Measurements from ENCODE around the gene URB1. TPM values are rescaled to one million over a fixed set of nuclear protein-coding genes. Genes with fewer than 3 reads are reported as not detected.
A peak's percentile ranks its signal among the peaks of the same experiment; 100 is the strongest.
"Not testable (repeated sequence)": the region's sequence is repeated elsewhere in the genome, so short reads cannot be mapped to it uniquely, and the experiment has no call there.

Gene URB1
- total RNA-seq, 1 experiment from 2014 or later, result 13.9 TPM

DNA sequence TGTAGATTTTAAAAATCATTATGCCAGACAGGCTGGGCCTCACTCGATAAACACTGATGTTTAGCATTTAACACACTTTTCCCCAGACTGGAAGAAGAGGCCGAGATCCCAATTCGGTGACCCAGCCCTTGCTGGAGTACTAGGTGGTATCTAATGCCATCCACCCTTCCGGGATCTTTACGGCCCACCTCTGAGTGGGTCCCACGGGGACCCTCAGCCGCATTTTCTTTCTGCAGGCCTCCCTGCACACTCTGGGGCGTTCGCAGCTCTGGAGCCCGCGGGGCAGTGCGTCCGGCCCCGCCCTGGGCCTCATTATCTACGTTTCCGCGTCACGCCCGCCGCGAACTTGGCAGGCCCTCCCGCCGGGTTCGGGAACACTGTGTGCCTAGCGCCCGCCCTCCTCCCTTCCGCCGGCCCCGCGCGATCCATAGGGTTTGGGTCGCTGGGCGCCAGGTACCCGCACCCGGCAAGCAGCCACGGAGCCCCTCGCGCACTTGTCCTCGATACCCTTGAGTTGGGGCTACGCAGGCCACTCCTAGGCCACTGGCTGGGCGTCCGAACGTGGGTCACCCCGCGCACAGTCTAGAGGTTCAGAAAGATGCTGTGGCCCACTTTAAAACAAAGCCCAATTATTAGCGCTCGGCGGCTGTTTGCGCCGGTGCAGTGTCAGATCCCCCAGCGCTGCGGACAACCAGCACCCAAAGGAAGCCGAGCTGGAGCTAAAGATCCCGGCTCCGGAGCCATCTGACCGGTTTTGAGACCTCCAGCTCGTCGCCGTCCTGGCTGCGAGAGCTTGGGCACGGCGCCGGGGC lies 18.7 kb upstream of the URB1 start:
- peak; percentile 50 for DNase-seq (ENCODE audit: low spot score)

DNA sequence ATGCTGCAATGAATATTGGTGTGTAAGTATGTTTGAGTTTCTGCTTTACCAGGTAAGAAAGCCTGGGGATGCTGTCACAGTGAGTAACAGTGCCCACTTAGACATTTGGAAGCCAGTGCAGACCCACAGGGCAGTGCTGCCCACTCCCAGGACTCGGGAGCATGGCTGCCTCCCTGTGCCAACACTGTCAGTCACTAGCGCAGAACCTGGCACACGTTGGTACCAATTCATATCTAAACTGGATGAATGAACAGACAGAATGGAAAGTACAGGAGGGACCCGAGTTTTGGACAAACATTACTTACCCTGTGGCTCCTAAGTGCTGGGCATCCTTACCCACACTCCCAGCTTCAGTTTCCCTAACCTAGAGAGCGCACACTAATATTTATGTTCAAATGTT lies 18.1 kb upstream of the URB1 start:
- DNase-seq (ENCODE audit: low spot score), result no peak

DNA sequence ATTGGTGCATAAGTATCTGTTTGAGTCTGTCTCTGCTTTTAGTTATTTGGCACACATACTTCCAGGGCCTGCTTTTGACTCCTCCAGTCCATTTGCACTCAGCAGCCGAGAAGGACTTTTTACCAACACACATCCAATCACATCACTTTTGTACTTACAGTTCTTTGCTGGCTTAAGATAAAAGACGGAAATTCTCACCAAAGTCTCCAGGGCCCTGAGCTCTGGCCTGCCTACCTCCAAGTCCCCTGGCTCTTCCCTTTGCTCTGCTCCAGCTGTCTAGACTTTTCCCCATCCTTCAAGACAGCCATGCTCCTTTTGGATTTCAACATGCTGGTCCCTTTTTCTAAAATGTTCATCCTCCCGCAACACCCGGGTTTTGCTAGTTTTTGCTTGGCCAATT lies 17.5 kb upstream of the URB1 start:
- DNase-seq (ENCODE audit: low spot score), result no peak

DNA sequence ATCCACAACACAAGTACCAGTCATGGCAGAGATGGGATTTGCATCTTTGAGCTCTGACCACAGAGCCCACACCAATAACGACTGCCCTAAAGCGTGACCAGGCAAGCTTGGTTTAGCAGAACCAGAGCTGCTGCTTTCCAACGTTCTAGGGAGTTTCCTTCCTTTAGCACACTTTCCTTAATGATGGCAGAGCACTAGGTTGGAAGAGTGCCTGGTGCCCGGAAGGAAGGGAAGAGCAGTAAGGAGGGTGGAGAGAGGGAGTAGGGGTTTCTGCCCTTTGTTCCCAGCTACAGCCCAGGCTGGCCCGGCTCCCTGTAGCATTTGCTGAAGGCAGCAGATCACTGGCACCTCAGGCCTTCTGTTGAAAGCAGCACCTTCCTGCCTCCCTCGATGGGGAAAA lies 13.6 kb upstream of the URB1 start:
- peak; percentile 25 for DNase-seq (ENCODE audit: low spot score)

DNA sequence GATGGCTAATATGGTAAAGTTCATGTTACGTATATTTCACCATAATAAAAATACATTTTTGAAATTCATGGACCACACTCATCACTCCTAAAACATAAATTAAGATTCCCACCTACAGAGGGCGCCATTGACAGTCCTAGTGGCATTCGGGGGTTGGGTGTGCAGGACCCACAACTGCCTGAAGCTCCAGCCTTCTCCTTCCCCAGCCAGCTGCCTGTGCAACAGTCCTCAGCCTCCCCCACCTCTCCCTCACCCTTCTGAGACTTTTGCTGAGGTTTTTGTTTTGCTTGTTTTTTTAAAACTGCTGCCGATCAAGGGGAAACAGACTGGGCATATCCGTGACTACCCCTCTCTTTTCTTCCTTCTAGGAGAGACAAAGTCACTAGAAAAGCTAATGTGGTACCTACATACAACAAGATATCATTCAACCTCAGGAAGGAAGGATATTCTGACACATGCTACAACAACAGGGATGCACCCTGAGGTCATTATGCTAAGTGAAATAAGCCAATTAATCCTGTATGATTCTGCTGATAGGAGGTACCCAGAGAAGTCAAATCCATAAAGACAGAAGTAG lies 10.5 kb upstream of the URB1 start:
- peak; percentile 83 for DNase-seq (ENCODE audit: low spot score)

DNA sequence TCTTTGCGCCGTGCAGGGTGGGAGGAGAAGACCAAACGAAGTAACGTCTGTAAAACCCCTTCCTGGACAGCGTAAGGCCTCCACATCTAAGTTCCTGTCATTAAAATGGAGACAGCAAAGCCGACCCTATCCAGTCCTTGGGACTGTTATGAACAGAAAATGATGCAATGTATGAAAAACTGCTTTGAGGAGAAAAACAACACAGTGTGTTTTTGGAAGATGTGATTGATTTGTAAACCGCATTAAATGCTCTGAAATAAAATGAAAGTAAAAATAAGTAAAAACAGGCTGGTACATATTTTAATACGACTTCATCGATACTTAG lies 827 bp upstream of the URB1 start:
- DNase-seq (ENCODE audit: low spot score), result no peak

DNA sequence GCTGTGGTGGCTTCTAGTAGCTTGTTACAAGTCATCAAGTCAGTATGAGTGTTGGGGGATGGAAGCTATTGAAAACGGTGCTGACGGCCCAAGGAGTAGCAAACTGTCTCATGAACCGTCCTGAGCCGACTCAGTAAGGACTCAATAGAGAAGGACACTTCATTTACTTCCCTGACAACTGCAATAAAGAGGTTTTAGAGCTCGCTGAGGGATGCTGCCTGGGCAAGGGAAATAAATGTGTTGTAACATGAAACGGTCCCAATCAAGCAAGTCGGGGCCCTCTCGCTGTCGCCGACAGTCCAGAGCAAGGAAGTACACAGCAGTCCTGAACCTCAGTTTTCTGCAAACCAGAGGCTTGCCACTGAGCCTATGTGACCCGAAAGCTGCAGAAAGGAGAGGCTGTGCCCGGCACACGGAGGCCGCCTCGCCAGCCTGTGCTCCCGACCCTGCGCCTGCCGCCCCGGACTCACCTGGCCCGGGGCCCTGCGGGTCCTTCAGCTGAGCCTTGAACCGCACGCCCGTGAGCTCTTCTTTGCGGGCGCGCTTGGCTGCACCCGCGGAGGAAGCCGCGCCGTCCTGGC lies 423 bp downstream of the URB1 start:
- DNase-seq (ENCODE audit: low spot score), result peak; percentile 30

DNA sequence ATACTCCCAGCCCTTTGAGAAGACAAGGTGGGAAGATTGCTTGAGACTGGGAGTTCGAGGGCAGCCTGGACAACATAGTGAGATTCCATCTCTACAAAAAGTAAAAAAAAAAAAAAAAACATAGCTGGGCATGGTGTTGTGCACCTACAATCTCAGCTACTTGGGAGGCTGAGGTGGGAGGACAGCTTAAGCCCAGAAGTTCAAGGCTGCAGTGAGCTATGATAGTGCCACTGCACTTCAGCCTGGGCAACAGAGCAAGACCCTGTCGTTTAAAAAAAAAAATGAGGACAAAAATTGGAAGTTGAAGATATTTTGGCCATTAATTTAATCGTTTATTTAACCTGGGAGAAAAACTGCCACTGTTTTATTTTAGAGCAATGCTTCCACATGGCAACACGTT lies 1.1 kb downstream of the URB1 start:
- DNase-seq (ENCODE audit: low spot score), result no peak

DNA sequence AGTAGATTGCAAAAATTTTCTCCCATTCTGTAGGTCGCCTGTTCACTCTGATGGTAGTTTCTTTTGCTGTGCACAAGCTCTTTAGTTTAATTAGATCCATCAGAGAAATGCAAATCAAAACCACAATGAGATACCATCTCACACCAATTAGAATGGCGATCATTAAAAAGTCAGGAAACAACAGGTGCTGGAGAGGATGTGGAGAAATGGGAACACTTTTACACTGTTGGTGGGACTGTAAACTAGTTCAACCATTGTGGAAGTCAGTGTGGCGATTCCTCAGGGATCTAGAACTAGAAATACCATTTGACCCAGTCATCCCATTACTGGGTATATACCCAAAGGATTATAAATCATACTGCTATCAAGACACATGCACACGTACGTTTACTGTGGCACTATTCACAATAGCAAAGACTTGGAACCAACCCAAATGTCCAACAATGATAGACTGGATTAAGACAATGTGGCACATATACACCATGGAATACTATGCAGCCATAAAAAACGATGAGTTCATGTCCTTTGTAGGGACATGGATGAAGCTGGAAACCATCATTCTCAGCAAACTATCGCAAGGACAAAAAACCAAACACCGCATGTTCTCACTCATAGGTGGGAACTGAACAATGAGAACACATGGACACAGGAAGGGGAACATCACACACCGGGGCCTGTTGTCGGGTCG lies 2.1 kb downstream of the URB1 start:
- DNase-seq (ENCODE audit: low spot score), result not testable (repeated sequence)

DNA sequence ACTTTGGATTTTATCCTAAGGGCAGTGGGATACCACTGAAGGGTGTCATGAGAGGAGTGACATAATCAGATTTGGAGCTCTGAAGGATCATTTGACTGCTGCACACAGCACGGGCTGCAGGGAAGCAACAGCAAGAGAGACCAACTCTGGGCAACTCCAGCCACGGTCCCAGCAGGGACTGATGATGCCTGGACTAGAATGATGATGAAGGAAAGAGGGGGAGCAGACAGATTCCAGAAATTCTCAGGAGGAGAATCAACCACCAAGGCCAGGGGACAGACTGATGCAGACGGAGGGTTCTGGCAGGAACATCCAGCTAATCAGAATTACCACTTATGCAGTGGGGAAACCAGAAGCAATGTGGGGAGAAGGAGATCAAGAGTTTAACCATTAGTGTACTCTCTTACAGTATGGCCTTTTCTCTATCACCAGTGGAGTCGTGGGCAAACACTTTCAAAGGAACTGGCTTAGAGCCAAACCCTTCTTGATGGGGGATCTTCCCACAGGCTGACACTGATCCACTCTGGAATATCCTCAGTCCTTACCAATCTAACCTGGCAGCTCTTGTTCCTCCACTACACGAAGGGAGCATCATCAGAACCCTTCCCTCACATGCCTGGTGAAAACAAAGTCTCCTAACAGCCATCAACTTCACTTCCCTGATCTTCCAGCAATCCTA lies 3.3 kb downstream of the URB1 start:
- no peak for DNase-seq (ENCODE audit: low spot score)

DNA sequence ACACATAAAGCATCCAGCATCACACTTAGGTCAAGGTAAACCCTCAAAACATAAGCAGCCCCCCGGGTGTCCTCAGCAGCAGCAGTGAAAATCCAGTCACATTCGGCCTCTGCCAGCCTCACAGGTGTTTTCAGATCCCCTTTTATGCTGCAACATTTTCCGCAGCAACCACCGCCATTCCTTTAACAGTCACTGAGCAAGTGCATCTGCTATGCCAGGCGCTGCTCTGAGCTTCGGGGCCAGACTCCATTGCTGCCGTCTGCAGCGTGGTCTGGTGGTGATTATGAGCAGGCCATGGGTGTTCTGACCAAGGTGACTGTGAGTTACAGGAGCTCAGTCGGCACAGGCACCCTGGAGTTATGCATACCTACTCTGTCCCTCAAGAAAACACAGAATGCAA lies 4.5 kb downstream of the URB1 start:
- DNase-seq (ENCODE audit: low spot score), result no peak

DNA sequence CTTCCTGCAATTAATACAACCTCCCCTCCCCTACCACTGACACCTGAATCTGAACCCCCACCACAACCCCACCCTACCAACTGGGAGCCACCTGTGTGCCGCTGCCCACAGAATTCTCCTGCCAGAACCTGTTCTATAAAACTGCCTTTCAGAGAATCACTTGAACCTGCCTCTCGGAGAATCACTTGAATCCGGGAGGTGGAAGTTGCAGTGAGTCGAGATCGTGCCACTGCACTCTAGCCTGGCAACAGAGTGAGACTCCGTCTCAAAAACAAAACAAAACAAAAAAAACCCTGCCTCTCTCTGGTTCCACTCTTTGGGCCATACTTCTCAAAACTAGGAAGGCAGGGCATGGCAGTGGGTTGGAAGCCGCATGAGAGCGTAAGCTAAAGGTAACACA lies 5.7 kb downstream of the URB1 start:
- no peak for DNase-seq (ENCODE audit: low spot score)

DNA sequence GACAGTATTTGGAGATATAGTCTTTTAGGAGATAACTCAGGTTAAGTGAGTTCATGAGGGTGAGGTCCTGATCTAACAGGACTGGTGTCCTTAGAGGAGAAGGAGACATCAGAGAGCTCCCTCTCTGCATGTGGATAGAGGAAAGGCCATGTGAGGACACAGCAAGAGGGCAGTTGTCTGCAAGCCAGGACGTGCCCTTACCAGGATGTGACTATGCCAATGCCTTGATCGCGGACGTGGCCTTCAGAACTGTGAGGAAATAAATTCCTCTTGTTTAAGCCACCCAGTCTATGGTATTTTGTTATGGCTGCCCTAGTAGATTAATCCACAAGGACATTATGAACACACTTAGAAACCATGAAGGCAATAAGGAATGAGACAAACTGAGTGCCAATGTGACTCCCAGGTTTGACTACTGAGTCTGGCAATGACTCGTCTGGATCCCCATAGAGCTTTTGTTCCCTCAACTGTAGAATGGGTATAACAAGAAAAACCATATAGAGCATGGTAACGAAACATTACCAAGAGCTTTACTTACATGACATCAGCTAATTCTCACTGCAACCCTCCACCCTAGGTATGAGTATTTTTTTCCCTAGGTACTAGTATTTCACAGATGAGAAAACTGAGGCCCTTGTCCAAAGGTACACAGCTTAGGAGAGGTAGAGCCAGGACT lies 6.5 kb downstream of the URB1 start:
- DNase-seq (ENCODE audit: low spot score), result no peak

DNA sequence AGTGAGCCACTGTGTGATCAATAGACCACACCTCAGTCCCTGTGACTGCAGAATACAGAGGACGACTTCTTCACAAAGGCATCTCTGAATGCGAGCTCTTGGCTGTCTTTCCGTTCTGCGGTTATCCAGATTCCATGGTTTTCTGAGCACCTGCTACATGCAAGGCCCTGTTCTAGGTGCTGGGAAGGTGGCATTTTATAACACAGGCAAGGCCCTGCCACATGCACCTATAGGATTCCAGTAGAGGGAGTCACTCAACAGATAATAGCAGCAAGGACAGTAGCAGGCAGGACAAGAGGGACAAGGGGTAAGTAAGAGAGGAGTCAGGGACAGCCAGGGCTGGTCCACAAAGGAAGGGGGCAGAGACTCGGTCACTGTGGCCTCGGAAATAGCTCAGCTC lies 9.0 kb downstream of the URB1 start:
- peak; percentile 14 for DNase-seq (ENCODE audit: low spot score)

DNA sequence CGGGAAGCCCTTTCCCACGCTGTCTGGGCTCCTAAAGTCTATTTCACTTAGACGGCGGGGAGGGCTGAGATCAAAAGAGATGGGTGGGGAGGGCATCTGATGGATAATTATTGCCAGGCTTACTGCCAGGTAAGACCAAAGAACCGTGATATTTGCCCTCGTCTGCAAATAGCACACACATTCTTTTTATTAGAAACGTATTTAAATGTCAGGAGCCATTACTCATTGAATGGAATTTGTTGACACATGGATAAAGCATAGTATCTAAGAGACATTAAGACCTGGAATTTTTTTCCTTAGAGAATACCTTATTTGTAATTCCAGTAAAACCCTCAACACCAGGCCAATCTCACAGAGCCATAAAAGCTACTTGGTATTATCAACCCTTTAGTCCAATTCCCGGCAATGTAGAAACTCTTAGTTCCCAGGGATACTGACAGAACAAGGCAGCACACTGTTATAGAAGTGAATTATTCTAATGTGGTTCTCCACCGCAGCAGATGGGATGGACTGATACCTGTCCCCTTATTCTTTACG lies 10.6 kb downstream of the URB1 start:
- peak; percentile 51 for DNase-seq (ENCODE audit: low spot score)

DNA sequence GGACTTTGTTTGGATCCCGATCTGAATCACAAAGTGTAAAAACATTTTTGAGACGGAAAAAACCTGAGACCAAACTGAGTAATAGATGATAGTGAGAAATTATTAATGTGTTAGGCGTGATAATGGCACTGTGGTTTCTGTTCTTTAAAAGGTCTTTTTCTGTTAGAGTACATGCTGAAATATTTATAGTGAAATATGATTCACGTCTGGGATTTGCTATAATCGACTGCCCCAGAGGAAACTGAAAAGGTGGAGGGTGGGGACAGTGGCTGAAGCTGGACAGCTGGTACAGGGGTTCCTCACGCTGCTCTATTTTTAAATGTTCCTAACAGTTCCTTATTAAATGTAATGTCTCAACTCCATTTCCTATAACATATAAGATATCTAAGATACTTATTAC lies 11.2 kb downstream of the URB1 start:
- DNase-seq (ENCODE audit: low spot score), result no peak

DNA sequence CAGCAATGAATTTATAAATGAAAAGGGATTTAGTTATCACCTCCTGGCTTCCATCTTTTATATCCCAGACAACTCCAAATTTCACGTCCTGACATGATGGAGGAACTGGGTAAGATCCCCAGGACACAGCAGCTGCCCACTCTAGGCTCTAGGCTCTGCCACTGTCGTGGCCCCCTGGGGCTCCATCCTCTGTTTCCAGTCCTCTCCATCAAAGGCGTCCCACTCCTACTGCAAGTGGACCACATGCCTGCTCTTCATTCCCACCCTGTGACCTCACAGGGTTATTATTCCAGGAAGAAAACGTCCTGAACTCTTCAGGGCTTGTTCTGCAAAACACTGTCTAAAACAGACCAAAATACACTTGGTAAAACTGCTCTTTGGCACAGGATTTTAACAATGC lies 11.9 kb downstream of the URB1 start:
- DNase-seq (ENCODE audit: low spot score), result no peak

DNA sequence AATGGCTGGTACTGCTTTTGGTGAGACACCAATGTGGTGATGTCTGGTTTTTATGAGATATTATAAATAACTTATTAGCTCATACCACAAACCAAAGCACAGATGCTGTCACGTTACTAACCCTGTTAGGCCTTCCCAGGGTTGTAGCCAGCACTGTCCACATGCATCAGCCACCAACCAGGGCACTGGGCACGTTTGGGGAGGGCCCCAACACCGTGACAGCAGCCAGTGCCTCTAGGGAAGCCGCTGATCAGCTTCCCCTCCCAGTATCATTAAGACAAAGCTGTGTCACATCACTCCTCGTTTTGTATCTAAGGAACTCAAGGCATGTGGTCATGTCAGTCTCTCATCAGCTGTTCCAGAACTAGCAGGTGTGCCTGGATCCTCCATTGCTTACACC lies 13.9 kb downstream of the URB1 start:
- no peak for DNase-seq (ENCODE audit: low spot score)

DNA sequence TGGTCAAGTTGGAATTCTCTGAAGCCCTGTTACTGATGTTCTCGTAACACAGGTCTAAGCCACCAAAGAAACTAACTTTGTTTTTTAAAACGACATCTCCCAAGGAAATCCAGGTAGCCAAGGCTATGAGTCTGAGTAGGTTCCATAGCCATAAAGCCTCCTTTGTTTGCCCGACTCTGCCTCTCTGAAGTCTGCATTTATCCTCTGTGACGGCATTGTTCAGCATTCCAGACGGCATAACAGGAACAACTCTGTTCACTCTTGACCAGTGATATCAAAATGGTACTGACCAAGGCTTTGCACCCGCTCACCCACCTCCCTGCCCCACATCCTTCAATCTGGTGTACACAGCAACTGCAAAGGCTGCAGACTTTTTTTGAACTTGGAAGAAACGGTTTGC lies 14.8 kb downstream of the URB1 start:
- no peak for DNase-seq (ENCODE audit: low spot score)

DNA sequence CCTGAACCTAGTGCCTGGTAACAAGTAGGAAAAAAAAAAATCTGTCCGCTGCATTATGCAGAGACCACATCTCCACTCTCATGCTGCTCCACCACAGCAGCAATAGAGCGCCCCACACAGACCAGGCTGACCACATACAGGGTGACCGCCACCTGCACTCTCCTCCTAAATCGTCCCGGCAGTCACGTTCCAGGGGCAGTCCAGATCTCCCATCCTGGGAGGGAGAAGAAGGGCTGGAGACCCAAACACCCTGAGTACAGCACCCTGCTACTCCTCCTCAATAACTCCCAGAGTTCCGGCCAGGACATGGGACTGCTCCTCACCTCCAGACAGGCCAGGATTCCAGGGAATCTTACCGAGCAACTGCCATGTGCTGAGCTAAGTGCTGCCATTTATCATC lies 15.3 kb downstream of the URB1 start:
- no peak for DNase-seq (ENCODE audit: low spot score)

DNA sequence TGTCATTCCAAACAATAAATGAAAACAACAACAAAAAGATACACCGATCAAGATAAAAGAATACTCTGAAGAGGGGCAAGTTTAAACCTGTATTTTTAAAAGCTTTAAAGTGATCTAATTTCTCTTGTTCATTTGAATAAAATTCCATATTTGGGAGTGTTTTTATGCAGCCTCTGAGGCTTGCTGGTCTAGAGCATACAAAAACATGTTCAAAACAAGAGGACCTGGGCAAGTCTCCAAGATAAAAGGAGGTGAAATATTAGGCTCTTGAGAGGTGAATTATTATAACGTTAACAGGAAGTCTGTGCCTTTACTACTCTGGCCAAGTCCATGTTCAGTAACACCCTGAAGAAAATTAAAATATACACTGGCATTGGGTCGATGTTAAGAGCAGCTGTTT lies 20.1 kb downstream of the URB1 start:
- DNase-seq (ENCODE audit: low spot score), result no peak

Measured in HT-29 (cell line).